ENCODE results near the gene ST6GALNAC4. TPM values are rescaled to one million over a fixed set of nuclear protein-coding genes. Genes with fewer than 3 reads are reported as not detected.
A peak's percentile ranks its signal among the peaks of the same experiment; 100 is the strongest.

Gene ST6GALNAC4
- total and polyA plus RNA-seq, 8 donors = 3.7 to 33.6 (median 13.0) TPM

- TF ChIP-seq POLR2A (IDR thresholded peaks at IDR 0.05) = no peak
- TF ChIP-seq CTCF (IDR thresholded peaks at IDR 0.05) = no peak
- TF ChIP-seq EP300 (IDR thresholded peaks at IDR 0.05) = no peak
- no peak for TF ChIP-seq POLR2AphosphoS5 (IDR thresholded peaks at IDR 0.05)
- H3K36me3 ChIP-seq = no peaks in the 10 kb centered on the region
- intact Hi-C loops (cut with DNase I; ENCODE audit: low total_unique reads) = loop anchor here (10.0 kb wide), 1 partner anchor 55 kb away; the partner anchor contains the start of gene FPGS
- no peak for DNase-seq
- H3K9me3 ChIP-seq = no peaks in the 10 kb centered on the region
- H3K27ac ChIP-seq = peak overlapping the region in 1 of 5 donors; percentile 70
- 70 to 87% (median 81%) methylated on average over 8 of the region's 8 CpGs for WGBS, 5 donors
- no peak overlapping the region for H3K4me3 ChIP-seq
- H3K27me3 ChIP-seq = no peaks in the 10 kb centered on the region
- peaks cover 21 to 50% (median 34%) of the 10 kb centered on the region in 4 donors for H3K4me1 ChIP-seq
Observed at GRCh38 chr9:127860260-127860659, 56.6 kb downstream of the ST6GALNAC4 start.

GRCh38 chr9:127858041-127858512 is 58.8 kb downstream of the ST6GALNAC4 start:
- H3K4me1 ChIP-seq = peaks cover 21 to 64% (median 39%) of the 10 kb centered on the region in 4 donors
- 16 to 42% (median 23%) methylated on average over 9 to 12 of the region's 12 CpGs for WGBS, 5 donors
- DNase-seq = peak in 1 of 2 donors; percentile 63
- TF ChIP-seq POLR2A (IDR thresholded peaks at IDR 0.05) (no peak), POLR2AphosphoS5 (IDR thresholded peaks at IDR 0.05) (no peak), EP300 (IDR thresholded peaks at IDR 0.05) (no peak), CTCF (IDR thresholded peaks at IDR 0.05) (no peak)
- H3K27me3 ChIP-seq = no peaks in the 10 kb centered on the region
- H3K36me3 ChIP-seq = no peaks in the 10 kb centered on the region
- H3K27ac ChIP-seq = peak overlapping the region in 1 of 5 donors; percentile 42
- H3K4me3 ChIP-seq = no peak overlapping the region
- no peaks in the 10 kb centered on the region for H3K9me3 ChIP-seq
- intact Hi-C loops (cut with DNase I; ENCODE audit: low total_unique reads) = no loop called here

Small RNA genes within 50 kb of the gene (small RNA-seq; reads per million reads assigned to genes)
- 0 reads per million in 4 donors for gene MIR4672

Other genes with a start within 250 kb of the ST6GALNAC4 start
- gene CFAP157, start 210.1 kb downstream of the ST6GALNAC4 start, total RNA-seq = 1 to 10 TPM in 1 of 5 donors, under 1 TPM in 1, not detected in 3; 0.14 to 7.6 TPM
- under 1 TPM; 0.18 to 0.61 (median 0.19) TPM for gene CFAP157, start 210.1 kb downstream of the ST6GALNAC4 start, polyA plus RNA-seq
- gene PTRH1, start 201.4 kb downstream of the ST6GALNAC4 start, total RNA-seq = 10 to 100 TPM in 2 of 5 donors, 1 to 10 TPM in 3; 2.9 to 50.4 (median 10.0) TPM
- 10 to 100 TPM; 13.3 to 23.4 (median 21.4) TPM for gene PTRH1, start 201.4 kb downstream of the ST6GALNAC4 start, polyA plus RNA-seq
- not detected for gene TTC16, start 201.0 kb downstream of the ST6GALNAC4 start, total RNA-seq
- gene TTC16, start 201.0 kb downstream of the ST6GALNAC4 start, polyA plus RNA-seq = under 1 TPM in 2 of 3 donors, not detected in 1; 0.08 to 0.12 TPM
- gene TOR2A, start 181.7 kb downstream of the ST6GALNAC4 start, total RNA-seq = 10 to 100 TPM in 3 of 5 donors, 1 to 10 TPM in 2; 5.0 to 87.8 (median 14.6) TPM
- 10 to 100 TPM in 1 of 3 donors, 1 to 10 TPM in 2; 6.1 to 12.4 (median 9.7) TPM for gene TOR2A, start 181.7 kb downstream of the ST6GALNAC4 start, polyA plus RNA-seq
- gene SH2D3C, start 138.4 kb downstream of the ST6GALNAC4 start, total RNA-seq = 10 to 100 TPM in 1 of 5 donors, 1 to 10 TPM in 2, not detected in 2; 1.8 to 38.1 (median 5.1) TPM
- 1 to 10 TPM; 3.5 to 4.7 (median 4.3) TPM for gene SH2D3C, start 138.4 kb downstream of the ST6GALNAC4 start, polyA plus RNA-seq
- gene CDK9, start 131.0 kb downstream of the ST6GALNAC4 start, total RNA-seq = 100 to 1,000 TPM in 1 of 5 donors, 10 to 100 TPM in 4; 42.8 to 114 (median 92.7) TPM
- gene CDK9, start 131.0 kb downstream of the ST6GALNAC4 start, polyA plus RNA-seq = 10 to 100 TPM; 25.3 to 34.7 (median 34.4) TPM
- 100 to 1,000 TPM in 2 of 5 donors, 10 to 100 TPM in 3; 67.0 to 235 (median 97.1) TPM for gene FPGS, start 114.2 kb downstream of the ST6GALNAC4 start, total RNA-seq
- gene FPGS, start 114.2 kb downstream of the ST6GALNAC4 start, polyA plus RNA-seq = 10 to 100 TPM; 29.1 to 42.7 (median 30.2) TPM
- 10 to 100 TPM in 4 of 5 donors, 1 to 10 TPM in 1; 4.0 to 58.5 (median 44.3) TPM for gene ENG, start 62.4 kb downstream of the ST6GALNAC4 start, total RNA-seq
- gene ENG, start 62.4 kb downstream of the ST6GALNAC4 start, polyA plus RNA-seq = 10 to 100 TPM; 16.0 to 28.8 (median 21.5) TPM
- 10 to 100 TPM in 3 of 5 donors, 1 to 10 TPM in 1, not detected in 1; 7.2 to 88.3 (median 39.8) TPM for gene AK1, start 39.4 kb downstream of the ST6GALNAC4 start, total RNA-seq
- gene AK1, start 39.4 kb downstream of the ST6GALNAC4 start, polyA plus RNA-seq = 10 to 100 TPM; 64.4 to 92.1 (median 89.7) TPM
- gene ST6GALNAC6, start 17.4 kb downstream of the ST6GALNAC4 start, total RNA-seq = 100 to 1,000 TPM in 2 of 5 donors, 10 to 100 TPM in 3; 18.0 to 145 (median 92.4) TPM
- 10 to 100 TPM; 32.8 to 63.8 (median 42.2) TPM for gene ST6GALNAC6, start 17.4 kb downstream of the ST6GALNAC4 start, polyA plus RNA-seq
- gene PIP5KL1, start 13.7 kb upstream of the ST6GALNAC4 start, total RNA-seq = 10 to 100 TPM in 3 of 5 donors, under 1 TPM in 1, not detected in 1; 0.55 to 98.0 (median 19.1) TPM
- gene PIP5KL1, start 13.7 kb upstream of the ST6GALNAC4 start, polyA plus RNA-seq = 1 to 10 TPM in 2 of 3 donors, under 1 TPM in 1; 0.50 to 3.3 (median 2.3) TPM
- 10 to 100 TPM in 4 of 5 donors, 1 to 10 TPM in 1; 1.7 to 98.2 (median 55.4) TPM for gene DPM2, start 20.8 kb upstream of the ST6GALNAC4 start, total RNA-seq
- gene DPM2, start 20.8 kb upstream of the ST6GALNAC4 start, polyA plus RNA-seq = 10 to 100 TPM; 27.0 to 38.0 (median 32.5) TPM
- 100 to 1,000 TPM in 2 of 5 donors, 10 to 100 TPM in 3; 26.3 to 406 (median 83.4) TPM for gene EEIG1, start 63.9 kb upstream of the ST6GALNAC4 start, total RNA-seq
- 100 to 1,000 TPM in 1 of 3 donors, 10 to 100 TPM in 2; 24.4 to 118 (median 38.5) TPM for gene EEIG1, start 63.9 kb upstream of the ST6GALNAC4 start, polyA plus RNA-seq
- gene NAIF1, start 150.3 kb upstream of the ST6GALNAC4 start, total RNA-seq = 10 to 100 TPM in 2 of 5 donors, 1 to 10 TPM in 3; 1.8 to 40.3 (median 6.7) TPM
- 10 to 100 TPM in 1 of 3 donors, 1 to 10 TPM in 2; 7.0 to 10.3 (median 8.7) TPM for gene NAIF1, start 150.3 kb upstream of the ST6GALNAC4 start, polyA plus RNA-seq
- 10 to 100 TPM; 12.3 to 37.1 (median 32.6) TPM for gene SLC25A25, start 151.2 kb upstream of the ST6GALNAC4 start, total RNA-seq
- 1 to 10 TPM; 7.9 to 9.2 (median 8.1) TPM for gene SLC25A25, start 151.2 kb upstream of the ST6GALNAC4 start, polyA plus RNA-seq
- gene PTGES2, start 210.7 kb upstream of the ST6GALNAC4 start, total RNA-seq = 100 to 1,000 TPM in 3 of 5 donors, 10 to 100 TPM in 2; 47.2 to 570 (median 125) TPM
- 10 to 100 TPM; 50.1 to 69.9 (median 58.3) TPM for gene PTGES2, start 210.7 kb upstream of the ST6GALNAC4 start, polyA plus RNA-seq
- gene LCN2, start 232.4 kb upstream of the ST6GALNAC4 start, total RNA-seq = 100 to 1,000 TPM in 3 of 5 donors, 10 to 100 TPM in 1, not detected in 1; 10.8 to 756 (median 444) TPM
- gene LCN2, start 232.4 kb upstream of the ST6GALNAC4 start, polyA plus RNA-seq = 100 to 1,000 TPM in 2 of 3 donors, 10 to 100 TPM in 1; 33.1 to 922 (median 369) TPM
- gene BBLN, start 243.2 kb upstream of the ST6GALNAC4 start, total RNA-seq = 100 to 1,000 TPM in 2 of 5 donors, 10 to 100 TPM in 2, not detected in 1; 17.8 to 193 (median 113) TPM
- 100 to 1,000 TPM; 108 to 161 (median 147) TPM for gene BBLN, start 243.2 kb upstream of the ST6GALNAC4 start, polyA plus RNA-seq

Measured in stomach (tissue), 9 donors.